Neural cell (in vitro differentiated cells): Measurements from ENCODE around the gene PPFIA3. TPM values are rescaled to one million over a fixed set of nuclear protein-coding genes. Genes with fewer than 3 reads are reported as not detected.
A peak's percentile ranks its signal among the peaks of the same experiment; 100 is the strongest.
"Not testable (repeated sequence)": the region's sequence is repeated elsewhere in the genome, so short reads cannot be mapped to it uniquely, and the experiment has no call there.

Source experiments
- H2AFZ ChIP-seq: fragments of 200-600, 300-800 bp; sonication (generic), shearing (Covaris generic); 2 replicates; pipeline ENCODE4 v1.6.0; 2014; ENCODE audit warnings: low read depth, mild to moderate bottlenecking, antibody characterized with exemption, low read length, moderate library complexity
- H3F3A ChIP-seq: fragments of 200-600 bp; shearing (Covaris generic); 2 replicates; pipeline ENCODE4 v1.6.1; 2016; ENCODE audit warnings: mild to moderate bottlenecking, moderate library complexity, mixed read lengths, antibody characterized with exemption, low read length; ENCODE audit not compliant: insufficient read depth, poor library complexity, severe bottlenecking
- H3K27ac ChIP-seq: fragments of 200-600, 300-800 bp; sonication (generic), shearing (Covaris generic); 2 replicates; pipeline ENCODE4 v1.5.1; 2014; ENCODE audit warnings: mild to moderate bottlenecking, low read length, moderate library complexity
- H3K27me3 ChIP-seq: fragments of 300-800, 200-600 bp; sonication (generic), shearing (Covaris generic); 2 replicates; pipeline ENCODE4 v1.6.0; 2014; ENCODE audit warnings: mild to moderate bottlenecking, low read depth, low read length, moderate library complexity; ENCODE audit not compliant: insufficient read depth
- H3K36me3 ChIP-seq: fragments of 300-800, 200-600 bp; sonication (generic), shearing (Covaris generic); 2 replicates; pipeline ENCODE4 v1.5.1; 2014; ENCODE audit warnings: mild to moderate bottlenecking, antibody characterized with exemption, low read length, moderate library complexity; ENCODE audit not compliant: insufficient read depth
- H3K4me2 ChIP-seq: fragments of 300-800, 200-600 bp; sonication (generic), shearing (Covaris generic); 2 replicates; pipeline ENCODE4 v1.6.0; 2014; ENCODE audit warnings: mild to moderate bottlenecking, low read length
- H3K4me3 ChIP-seq: fragments of 300-800, 200-600 bp; sonication (generic), shearing (Covaris generic); 2 replicates; pipeline ENCODE4 v1.5.1; 2014; ENCODE audit warnings: mild to moderate bottlenecking, low read length, moderate library complexity
- H3K79me2 ChIP-seq: fragments of 200-600 bp; shearing (Covaris generic); replicated peaks from 2 replicates; pipeline ENCODE4 v1.6.0; 2014; ENCODE audit warnings: mild to moderate bottlenecking, low read length, moderate library complexity; ENCODE audit not compliant: insufficient read depth
- H3K9ac ChIP-seq: fragments of 300-800, 200-600 bp; sonication (generic), shearing (Covaris generic); 2 replicates; pipeline ENCODE4 v1.6.1; 2016; ENCODE audit warnings: mild to moderate bottlenecking, low read length, mixed read lengths
- H3K9me2 ChIP-seq: fragments of 200-600 bp; shearing (Covaris generic); 2 replicates; pipeline ENCODE4 v1.6.1; 2016; ENCODE audit warnings: mild to moderate bottlenecking, low read length, mixed read lengths; ENCODE audit not compliant: insufficient read depth
- H3K9me3 ChIP-seq: fragments of 200-600, 300-800 bp; sonication (generic), shearing (Covaris generic); 2 replicates; pipeline ENCODE4 v1.6.1; 2016; ENCODE audit warnings: mild to moderate bottlenecking, mixed run types, low read length, moderate library complexity, mixed read lengths
- H4K20me1 ChIP-seq: fragments of 200-600 bp; shearing (Covaris generic); 2 replicates; pipeline ENCODE4 v1.6.1; 2016; ENCODE audit warnings: mild to moderate bottlenecking, mixed run types; ENCODE audit not compliant: insufficient read depth
- EP300 ChIP-seq: fragments of 450-650 bp; conservative IDR thresholded peaks from 2 replicates; pipeline ENCODE4 v1.6.1; 2014; ENCODE audit warnings: antibody characterized with exemption, mild to moderate bottlenecking, moderate library complexity; ENCODE audit not compliant: poor library complexity, severe bottlenecking
- EZH2 ChIP-seq: fragments of 200-600, 300-800 bp; shearing (Covaris generic), sonication (generic); IDR thresholded peaks from 2 replicates; pipeline ENCODE4 v1.6.1; 2014; ENCODE audit warnings: antibody characterized with exemption, low read length, borderline replicate concordance, mild to moderate bottlenecking; ENCODE audit not compliant: insufficient read depth, poor library complexity, severe bottlenecking
- MXI1 ChIP-seq: fragments of 450-650 bp; conservative IDR thresholded peaks from 2 replicates; pipeline ENCODE4 v1.6.1; 2014; ENCODE audit warnings: antibody characterized with exemption, mild to moderate bottlenecking; ENCODE audit not compliant: poor library complexity, severe bottlenecking
- POLR2AphosphoS5 ChIP-seq: IDR thresholded peaks from 2 replicates; pipeline ENCODE4 v1.6.1; 2012
- RAD21 ChIP-seq: fragments of 450-650 bp; conservative IDR thresholded peaks from 2 replicates; pipeline ENCODE4 v1.6.1; 2014; ENCODE audit warnings: antibody characterized with exemption, mild to moderate bottlenecking, moderate library complexity
- SMC3 ChIP-seq: fragments of 450-650 bp; conservative IDR thresholded peaks from 2 replicates; pipeline ENCODE4 v1.6.1; 2014; ENCODE audit warnings: antibody characterized with exemption, mild to moderate bottlenecking, moderate library complexity; ENCODE audit not compliant: poor library complexity
- TAF1 ChIP-seq: IDR thresholded peaks from 2 replicates; pipeline ENCODE4 v1.6.1; 2012; ENCODE audit warnings: low read depth
- polyA plus RNA-seq: library from polyadenylated mRNA; depleted of rRNA; stranded (reverse); fragments of >200 nt; gene quantifications from 2 replicates; pipeline ENCODE4 v1.2.3, GENCODE V29; 2014
- TF ChIP-seq, protein P1 (sequence below): IDR thresholded peaks from 2 replicates; pipeline ENCODE4 v1.6.1; 2012; ENCODE audit warnings: borderline replicate concordance
- TF ChIP-seq, protein P2 (sequence below): fragments of 450-650 bp; IDR thresholded peaks from 2 replicates; pipeline ENCODE4 v1.5.1; 2014; ENCODE audit warnings: antibody characterized with exemption, mild to moderate bottlenecking, moderate library complexity; ENCODE audit not compliant: poor library complexity, severe bottlenecking

PPFIA3 gene
- polyA plus RNA-seq, 1 donor from 2014 or later: 80.7 TPM

DNA sequence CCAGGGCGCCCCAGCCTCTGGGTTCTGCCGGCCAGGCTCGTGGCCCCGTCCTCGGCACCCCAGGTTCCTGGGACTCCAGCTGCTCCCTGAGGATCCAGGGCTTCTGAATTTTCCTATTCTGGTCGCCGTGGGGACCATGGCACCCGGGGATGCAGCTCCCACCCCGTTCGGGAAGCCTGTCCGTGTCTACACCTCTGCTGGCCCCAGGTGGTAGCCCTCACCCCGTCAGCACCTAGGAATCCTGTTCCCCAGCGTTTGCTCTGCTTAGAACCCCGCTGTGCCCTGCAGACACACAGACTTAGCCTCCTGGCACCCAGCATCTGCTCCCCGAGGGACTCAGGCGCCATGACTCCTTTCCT lies 960 bp downstream of the PPFIA3 start:
- Histone ChIP-seq H3K27me3 (peaks cover 15% of the 10 kb centered on the region), H3K9me2 (no peaks in the 10 kb centered on the region), H3K4me3 (peak overlapping the region; percentile 98), H3K79me2 (no peaks in the 10 kb centered on the region), H2AFZ (no peak overlapping the region), H3K36me3 (no peaks in the 10 kb centered on the region), H3K9me3 (no peaks in the 10 kb centered on the region), H3K9ac (peak overlapping the region; percentile 94), H3K27ac (no peak overlapping the region), H3F3A (no peaks in the 10 kb centered on the region), H4K20me1 (no peaks in the 10 kb centered on the region), H3K4me2 (peak overlapping the region; percentile 66)
- no peak for TF ChIP-seq MXI1
- TF ChIP-seq SMC3: no peak
- no peak for TF ChIP-seq POLR2AphosphoS5
- no peak for TF ChIP-seq EP300
- no peak for TF ChIP-seq EZH2
- TF ChIP-seq RAD21: no peak
- TF ChIP-seq TAF1: no peak
- TF ChIP-seq, protein P1, sequence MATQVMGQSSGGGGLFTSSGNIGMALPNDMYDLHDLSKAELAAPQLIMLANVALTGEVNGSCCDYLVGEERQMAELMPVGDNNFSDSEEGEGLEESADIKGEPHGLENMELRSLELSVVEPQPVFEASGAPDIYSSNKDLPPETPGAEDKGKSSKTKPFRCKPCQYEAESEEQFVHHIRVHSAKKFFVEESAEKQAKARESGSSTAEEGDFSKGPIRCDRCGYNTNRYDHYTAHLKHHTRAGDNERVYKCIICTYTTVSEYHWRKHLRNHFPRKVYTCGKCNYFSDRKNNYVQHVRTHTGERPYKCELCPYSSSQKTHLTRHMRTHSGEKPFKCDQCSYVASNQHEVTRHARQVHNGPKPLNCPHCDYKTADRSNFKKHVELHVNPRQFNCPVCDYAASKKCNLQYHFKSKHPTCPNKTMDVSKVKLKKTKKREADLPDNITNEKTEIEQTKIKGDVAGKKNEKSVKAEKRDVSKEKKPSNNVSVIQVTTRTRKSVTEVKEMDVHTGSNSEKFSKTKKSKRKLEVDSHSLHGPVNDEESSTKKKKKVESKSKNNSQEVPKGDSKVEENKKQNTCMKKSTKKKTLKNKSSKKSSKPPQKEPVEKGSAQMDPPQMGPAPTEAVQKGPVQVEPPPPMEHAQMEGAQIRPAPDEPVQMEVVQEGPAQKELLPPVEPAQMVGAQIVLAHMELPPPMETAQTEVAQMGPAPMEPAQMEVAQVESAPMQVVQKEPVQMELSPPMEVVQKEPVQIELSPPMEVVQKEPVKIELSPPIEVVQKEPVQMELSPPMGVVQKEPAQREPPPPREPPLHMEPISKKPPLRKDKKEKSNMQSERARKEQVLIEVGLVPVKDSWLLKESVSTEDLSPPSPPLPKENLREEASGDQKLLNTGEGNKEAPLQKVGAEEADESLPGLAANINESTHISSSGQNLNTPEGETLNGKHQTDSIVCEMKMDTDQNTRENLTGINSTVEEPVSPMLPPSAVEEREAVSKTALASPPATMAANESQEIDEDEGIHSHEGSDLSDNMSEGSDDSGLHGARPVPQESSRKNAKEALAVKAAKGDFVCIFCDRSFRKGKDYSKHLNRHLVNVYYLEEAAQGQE: no peak
- TF ChIP-seq, protein P2, sequence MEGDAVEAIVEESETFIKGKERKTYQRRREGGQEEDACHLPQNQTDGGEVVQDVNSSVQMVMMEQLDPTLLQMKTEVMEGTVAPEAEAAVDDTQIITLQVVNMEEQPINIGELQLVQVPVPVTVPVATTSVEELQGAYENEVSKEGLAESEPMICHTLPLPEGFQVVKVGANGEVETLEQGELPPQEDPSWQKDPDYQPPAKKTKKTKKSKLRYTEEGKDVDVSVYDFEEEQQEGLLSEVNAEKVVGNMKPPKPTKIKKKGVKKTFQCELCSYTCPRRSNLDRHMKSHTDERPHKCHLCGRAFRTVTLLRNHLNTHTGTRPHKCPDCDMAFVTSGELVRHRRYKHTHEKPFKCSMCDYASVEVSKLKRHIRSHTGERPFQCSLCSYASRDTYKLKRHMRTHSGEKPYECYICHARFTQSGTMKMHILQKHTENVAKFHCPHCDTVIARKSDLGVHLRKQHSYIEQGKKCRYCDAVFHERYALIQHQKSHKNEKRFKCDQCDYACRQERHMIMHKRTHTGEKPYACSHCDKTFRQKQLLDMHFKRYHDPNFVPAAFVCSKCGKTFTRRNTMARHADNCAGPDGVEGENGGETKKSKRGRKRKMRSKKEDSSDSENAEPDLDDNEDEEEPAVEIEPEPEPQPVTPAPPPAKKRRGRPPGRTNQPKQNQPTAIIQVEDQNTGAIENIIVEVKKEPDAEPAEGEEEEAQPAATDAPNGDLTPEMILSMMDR: no peak

DNA sequence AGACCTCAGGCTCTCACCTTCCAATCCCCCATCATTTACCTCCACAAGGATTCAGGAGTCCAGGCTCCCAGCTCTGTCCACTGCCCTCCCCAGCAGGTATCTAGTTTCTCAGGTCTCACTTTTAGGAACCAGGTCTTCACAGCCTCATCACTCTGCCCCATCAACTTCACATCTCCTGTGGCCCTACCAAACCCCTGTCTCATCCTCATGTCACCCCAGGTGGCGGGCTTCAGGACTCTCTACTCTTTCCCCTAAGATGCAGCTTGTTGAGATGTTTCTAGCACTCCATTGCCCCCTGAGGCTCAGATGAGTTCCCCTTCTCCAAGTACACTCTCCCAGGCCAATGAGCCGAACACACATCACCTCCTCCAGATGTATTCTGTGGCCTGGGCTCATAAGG lies 1.5 kb downstream of the PPFIA3 start:
- TF ChIP-seq, protein P1: no peak
- no peak for TF ChIP-seq TAF1
- no peak for TF ChIP-seq SMC3
- no peak for TF ChIP-seq MXI1
- TF ChIP-seq, protein P2: no peak
- TF ChIP-seq EZH2: no peak
- Histone ChIP-seq H3K36me3 (no peaks in the 10 kb centered on the region), H3K9me3 (no peaks in the 10 kb centered on the region), H3F3A (no peaks in the 10 kb centered on the region), H3K4me3 (peak overlapping the region; percentile 98), H3K27me3 (peaks cover 15% of the 10 kb centered on the region), H2AFZ (no peak overlapping the region), H4K20me1 (no peaks in the 10 kb centered on the region), H3K9ac (no peak overlapping the region), H3K79me2 (no peaks in the 10 kb centered on the region), H3K27ac (no peak overlapping the region), H3K9me2 (no peaks in the 10 kb centered on the region), H3K4me2 (peak overlapping the region; percentile 66)

DNA sequence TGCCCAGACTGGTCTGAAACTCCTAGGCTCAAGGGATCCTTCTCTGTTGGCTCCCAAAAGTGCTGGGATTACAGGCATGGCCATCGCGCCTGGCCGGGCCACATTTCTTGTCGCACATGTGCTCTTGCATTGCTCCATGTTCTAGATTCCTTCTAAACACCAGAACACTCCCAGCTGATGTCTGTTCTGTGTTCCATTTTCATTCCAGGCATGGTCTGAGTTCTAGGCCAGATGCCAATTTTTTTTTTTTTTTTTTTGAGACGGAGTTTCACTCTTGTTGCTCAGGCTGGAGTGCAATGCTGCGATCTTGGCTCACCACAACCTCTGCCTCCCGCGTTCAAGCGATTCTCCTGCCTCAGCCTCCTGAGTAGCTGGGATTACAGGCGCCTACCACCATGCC lies 2.5 kb downstream of the PPFIA3 start:
- H4K20me1 ChIP-seq, H3K27ac ChIP-seq, H3K9me2 ChIP-seq, H3K9ac ChIP-seq, H3K79me2 ChIP-seq, H3F3A ChIP-seq, H3K9me3 ChIP-seq, H2AFZ ChIP-seq, H3K4me3 ChIP-seq, H3K36me3 ChIP-seq, H3K4me2 ChIP-seq: not testable (repeated sequence)
- H3K27me3 ChIP-seq: peaks cover 15% of the 10 kb centered on the region
